Vagina (tissue), 2 donors: Measurements from ENCODE around the gene SIK2. TPM values are rescaled to one million over a fixed set of nuclear protein-coding genes. Genes with fewer than 3 reads are reported as not detected.

Source experiments
- DNase-seq, 2 donors: peaks; one replicate each; pipeline ENCODE4 v3.0.0-alpha.2; 2017; ENCODE audit errors: extremely low spot score in 2 of 2
- H3K27ac ChIP-seq: fragments of 200-600 bp; sonication (generic); one replicate; pipeline ENCODE4 v1.5.1; 2019
- H3K27me3 ChIP-seq: fragments of 200-600 bp; sonication (generic); one replicate; pipeline ENCODE4 v1.5.1; 2019
- H3K36me3 ChIP-seq, 2 donors: fragments of 200-600 bp; sonication (generic); one replicate each; pipeline ENCODE4 v1.5.1; 2017 to 2019
- H3K4me1 ChIP-seq: fragments of 200-600 bp; sonication (generic); one replicate; pipeline ENCODE4 v1.5.1; 2019
- H3K4me3 ChIP-seq, 2 donors: fragments of 200-600 bp; sonication (generic); 1 replicate in 1 of 2; 2 replicates in 1 of 2; pipeline ENCODE4 v1.5.1; 2016 to 2019
- H3K9me3 ChIP-seq: fragments of 200-600 bp; sonication (generic); one replicate; pipeline ENCODE4 v1.5.1; 2019
- CTCF ChIP-seq, 3 experiments: fragments of 450-650 bp in 2 of 3; fragments of 200-600 bp in 1 of 3; sonication (generic) in 1 of 3; IDR thresholded peaks; one replicate each; pipeline ENCODE4 v1.5.1; 2017 to 2019; ENCODE audit warnings: antibody characterized with exemption in 3 of 3, mild to moderate bottlenecking in 2 of 3, moderate library complexity in 2 of 3
- POLR2A ChIP-seq, 2 donors: fragments of 450-650 bp; IDR thresholded peaks; one replicate each; pipeline ENCODE4 v1.6.1; 2017; ENCODE audit warnings: antibody characterized with exemption in 2 of 2, mild to moderate bottlenecking in 2 of 2, moderate library complexity in 2 of 2
- POLR2AphosphoS5 ChIP-seq, 2 donors: sonication (generic); formaldehyde crosslinking; IDR thresholded peaks; one replicate each; pipeline ENCODE4 v1.9.0; 2017; ENCODE audit warnings: antibody characterized with exemption in 2 of 2, mild to moderate bottlenecking in 2 of 2, low read depth in 1 of 2; ENCODE audit not compliant: insufficient read depth in 1 of 2
- intact Hi-C: fragments of 100-400 bp; cut with DNase I; formaldehyde crosslinking; loops from one replicate; pipeline ENCODE4 v1.15.1; 2023
- total RNA-seq: library from RNA; depleted of rRNA; stranded (reverse); fragments of >200 nt; gene quantifications from one replicate; pipeline ENCODE4 v1.2.3, GENCODE V29; 2016

The SIK2 gene
- total RNA-seq, 1 donor from 2014 or later: 16.7 TPM

DNA sequence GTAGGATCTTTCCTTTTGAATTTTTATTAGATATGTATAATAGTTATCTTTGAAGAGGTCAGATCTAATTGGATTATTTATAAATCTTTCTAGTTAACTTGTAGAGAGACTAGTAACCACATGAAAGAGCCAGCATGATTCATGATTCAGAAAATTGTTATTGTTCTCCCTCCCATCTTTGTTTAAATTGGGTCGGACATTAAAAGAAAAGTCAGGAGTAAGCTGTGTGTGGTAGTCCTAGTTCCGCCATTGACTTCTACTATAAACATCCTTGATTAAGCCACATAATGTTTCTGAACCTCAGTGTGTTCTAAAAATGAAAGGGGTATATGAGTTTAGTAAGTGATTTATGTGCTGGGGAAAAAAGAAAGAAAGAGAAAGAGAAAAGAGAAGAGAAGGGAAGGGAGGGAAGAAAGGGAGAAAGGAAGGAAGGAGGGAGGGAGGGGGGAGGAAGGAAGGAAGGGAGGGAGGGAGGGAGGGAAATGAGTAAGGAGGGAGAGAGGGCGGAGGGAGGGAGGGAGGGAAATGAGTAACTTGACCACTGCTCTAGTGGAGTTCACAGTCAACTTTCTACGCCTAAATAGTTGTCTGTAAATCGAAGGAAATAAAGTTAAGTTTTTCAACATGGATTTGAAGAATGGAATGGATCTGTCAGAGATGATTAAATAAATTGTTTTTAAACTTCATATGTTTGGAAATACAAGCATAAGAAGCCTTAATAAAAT lies 32.9 kb downstream of the SIK2 start:
- H3K36me3 ChIP-seq: no peaks in the 10 kb centered on the region
- H3K27ac ChIP-seq: peak overlapping the region; percentile 35
- TF ChIP-seq CTCF (IDR thresholded peaks at IDR 0.05) (no peak), POLR2A (IDR thresholded peaks at IDR 0.05) (no peak), POLR2AphosphoS5 (IDR thresholded peaks at IDR 0.05; ENCODE audit: insufficient read depth in 1 of 2, low read depth in 1 of 2) (no peak)
- intact Hi-C loops: no loop called here
- H3K27me3 ChIP-seq: no peaks in the 10 kb centered on the region
- H3K4me3 ChIP-seq: no peak overlapping the region
- H3K9me3 ChIP-seq: no peaks in the 10 kb centered on the region
- no peak for DNase-seq
- peaks cover 33% of the 10 kb centered on the region for H3K4me1 ChIP-seq

DNA sequence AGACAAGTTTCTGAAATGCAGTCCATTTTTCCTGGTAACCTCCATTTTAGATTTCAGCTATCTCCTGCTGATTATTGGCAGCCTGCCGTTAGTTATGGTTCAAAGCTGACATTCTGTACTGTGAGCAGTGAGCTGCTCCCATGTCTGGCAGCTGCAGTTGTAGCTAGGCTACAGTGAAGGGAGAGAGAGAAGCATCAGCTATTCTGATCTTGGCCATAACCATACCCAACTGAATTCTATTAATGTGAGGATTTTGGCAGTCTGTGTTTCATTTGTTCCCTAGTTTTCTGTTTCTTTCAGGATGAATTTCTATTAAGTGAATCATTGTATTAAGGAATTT lies 33.4 kb downstream of the SIK2 start:
- no peaks in the 10 kb centered on the region for H3K9me3 ChIP-seq
- no peak overlapping the region for H3K4me3 ChIP-seq
- TF ChIP-seq POLR2AphosphoS5 (IDR thresholded peaks at IDR 0.05; ENCODE audit: insufficient read depth in 1 of 2, low read depth in 1 of 2): no peak
- TF ChIP-seq POLR2A (IDR thresholded peaks at IDR 0.05): no peak
- TF ChIP-seq CTCF (IDR thresholded peaks at IDR 0.05): no peak
- DNase-seq: no peak
- intact Hi-C loops: no loop called here
- peak overlapping the region; percentile 35 for H3K27ac ChIP-seq
- H3K27me3 ChIP-seq: no peaks in the 10 kb centered on the region
- peaks cover 33% of the 10 kb centered on the region for H3K4me1 ChIP-seq
- H3K36me3 ChIP-seq: no peaks in the 10 kb centered on the region

DNA sequence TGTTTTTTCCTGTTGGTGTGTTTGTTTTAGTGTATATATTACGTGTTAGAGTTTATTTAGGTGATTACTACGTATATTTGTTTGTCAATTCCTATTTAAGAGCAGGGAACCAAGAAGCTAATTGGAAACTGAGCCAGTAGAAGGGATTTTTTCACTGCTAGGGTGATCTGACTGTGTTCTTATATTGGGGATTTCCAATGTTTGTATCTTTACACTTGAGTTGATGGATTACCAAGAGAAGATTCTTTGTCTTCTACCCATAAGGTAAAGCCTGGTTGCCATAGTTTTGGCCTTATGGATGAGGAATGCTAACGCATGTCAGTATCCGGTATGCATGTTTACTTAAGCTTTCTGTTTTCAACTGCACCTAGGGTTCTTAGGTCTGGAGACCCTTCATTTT lies 35.6 kb downstream of the SIK2 start:
- H3K27ac ChIP-seq: no peak overlapping the region
- H3K4me1 ChIP-seq: peaks cover 16% of the 10 kb centered on the region
- no peaks in the 10 kb centered on the region for H3K9me3 ChIP-seq
- no peaks in the 10 kb centered on the region for H3K27me3 ChIP-seq
- no peaks in the 10 kb centered on the region for H3K36me3 ChIP-seq
- no peak for TF ChIP-seq POLR2AphosphoS5 (IDR thresholded peaks at IDR 0.05; ENCODE audit: insufficient read depth in 1 of 2, low read depth in 1 of 2)
- no peak for TF ChIP-seq CTCF (IDR thresholded peaks at IDR 0.05)
- no peak for TF ChIP-seq POLR2A (IDR thresholded peaks at IDR 0.05)
- no peak overlapping the region for H3K4me3 ChIP-seq
- no peak for DNase-seq
- intact Hi-C loops: no loop called here

- no peak overlapping the region for H3K27ac ChIP-seq
Measured at GRCh38 chr11:111639226-111639925, 37.1 kb downstream of the SIK2 start.

More at GRCh38 chr11:111639226-111639925, 37.1 kb downstream of the SIK2 start:
- H3K27me3 ChIP-seq: no peaks in the 10 kb centered on the region
- H3K4me3 ChIP-seq: no peak overlapping the region
- no peak for DNase-seq
- H3K9me3 ChIP-seq: no peaks in the 10 kb centered on the region
- intact Hi-C loops: no loop called here
- no peak for TF ChIP-seq CTCF (IDR thresholded peaks at IDR 0.05)
- no peaks in the 10 kb centered on the region for H3K36me3 ChIP-seq
- H3K4me1 ChIP-seq: peaks cover 16% of the 10 kb centered on the region
